Measurements from ENCODE around the gene WASF3.

- TF ChIP-seq, protein P1, sequence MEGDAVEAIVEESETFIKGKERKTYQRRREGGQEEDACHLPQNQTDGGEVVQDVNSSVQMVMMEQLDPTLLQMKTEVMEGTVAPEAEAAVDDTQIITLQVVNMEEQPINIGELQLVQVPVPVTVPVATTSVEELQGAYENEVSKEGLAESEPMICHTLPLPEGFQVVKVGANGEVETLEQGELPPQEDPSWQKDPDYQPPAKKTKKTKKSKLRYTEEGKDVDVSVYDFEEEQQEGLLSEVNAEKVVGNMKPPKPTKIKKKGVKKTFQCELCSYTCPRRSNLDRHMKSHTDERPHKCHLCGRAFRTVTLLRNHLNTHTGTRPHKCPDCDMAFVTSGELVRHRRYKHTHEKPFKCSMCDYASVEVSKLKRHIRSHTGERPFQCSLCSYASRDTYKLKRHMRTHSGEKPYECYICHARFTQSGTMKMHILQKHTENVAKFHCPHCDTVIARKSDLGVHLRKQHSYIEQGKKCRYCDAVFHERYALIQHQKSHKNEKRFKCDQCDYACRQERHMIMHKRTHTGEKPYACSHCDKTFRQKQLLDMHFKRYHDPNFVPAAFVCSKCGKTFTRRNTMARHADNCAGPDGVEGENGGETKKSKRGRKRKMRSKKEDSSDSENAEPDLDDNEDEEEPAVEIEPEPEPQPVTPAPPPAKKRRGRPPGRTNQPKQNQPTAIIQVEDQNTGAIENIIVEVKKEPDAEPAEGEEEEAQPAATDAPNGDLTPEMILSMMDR (IDR thresholded peaks at IDR 0.05; ENCODE audit: low read depth, low read length), result no peak
- TF ChIP-seq EZH2phosphoT487 (IDR thresholded peaks at IDR 0.05; ENCODE audit: low read depth), result no peak
These were observed 138.4 kb downstream of the WASF3 start for GRCh38 chr13:26695891-26696311.
